Left colon (tissue), 2 donors: ENCODE results near the gene ATXN1. TPM values are rescaled to one million over a fixed set of nuclear protein-coding genes. Genes with fewer than 3 reads are reported as not detected.

Experiments used
- ATAC-seq: fragments of 200-7000 bp; cut with Tn5 transposase; one replicate; pipeline ENCODE4 v1.9.1; 2020; ENCODE audit warnings: mild to moderate bottlenecking, moderate library complexity
- DNase-seq, 2 donors: peaks; one replicate each; pipeline ENCODE4 v3.0.0-alpha.2; 2020
- intact Hi-C, 2 donors: fragments of 100-400 bp; cut with DNase I in 1 of 2; cut with micrococcal nuclease in 1 of 2; formaldehyde crosslinking; loops; one replicate each; pipeline versions ENCODE4 v1.11.2 to v1.14.0; 2022; cut with DNase I, micrococcal nuclease
- long read RNA-seq: library from polyadenylated mRNA; unstranded; transcript quantifications from one replicate; pipeline ENCODE4 v2.0.0, GENCODE V29; 2021
- total RNA-seq, 2 donors: library from RNA; stranded (reverse); fragmentation: NEBNext Ultra II Directional; extraction: Animal tissue kit (Norgen Biotek cat#: 25700); gene quantifications; one replicate each; pipeline ENCODE4 v1.2.1, GENCODE V29; 2021
- donor health status: DM: no; HTN: no; CAD: no.
- donor health status: DM: yes; HTN: yes; CAD: no.

Gene ATXN1
- total RNA-seq = 10 to 100 TPM; 26.9 to 55.1 TPM
- long read RNA-seq, partial matches to known transcripts = 2 of 11 reads
- long read RNA-seq, other reads (novel, unspliced or antisense) = 7 of 11 reads

DNA sequence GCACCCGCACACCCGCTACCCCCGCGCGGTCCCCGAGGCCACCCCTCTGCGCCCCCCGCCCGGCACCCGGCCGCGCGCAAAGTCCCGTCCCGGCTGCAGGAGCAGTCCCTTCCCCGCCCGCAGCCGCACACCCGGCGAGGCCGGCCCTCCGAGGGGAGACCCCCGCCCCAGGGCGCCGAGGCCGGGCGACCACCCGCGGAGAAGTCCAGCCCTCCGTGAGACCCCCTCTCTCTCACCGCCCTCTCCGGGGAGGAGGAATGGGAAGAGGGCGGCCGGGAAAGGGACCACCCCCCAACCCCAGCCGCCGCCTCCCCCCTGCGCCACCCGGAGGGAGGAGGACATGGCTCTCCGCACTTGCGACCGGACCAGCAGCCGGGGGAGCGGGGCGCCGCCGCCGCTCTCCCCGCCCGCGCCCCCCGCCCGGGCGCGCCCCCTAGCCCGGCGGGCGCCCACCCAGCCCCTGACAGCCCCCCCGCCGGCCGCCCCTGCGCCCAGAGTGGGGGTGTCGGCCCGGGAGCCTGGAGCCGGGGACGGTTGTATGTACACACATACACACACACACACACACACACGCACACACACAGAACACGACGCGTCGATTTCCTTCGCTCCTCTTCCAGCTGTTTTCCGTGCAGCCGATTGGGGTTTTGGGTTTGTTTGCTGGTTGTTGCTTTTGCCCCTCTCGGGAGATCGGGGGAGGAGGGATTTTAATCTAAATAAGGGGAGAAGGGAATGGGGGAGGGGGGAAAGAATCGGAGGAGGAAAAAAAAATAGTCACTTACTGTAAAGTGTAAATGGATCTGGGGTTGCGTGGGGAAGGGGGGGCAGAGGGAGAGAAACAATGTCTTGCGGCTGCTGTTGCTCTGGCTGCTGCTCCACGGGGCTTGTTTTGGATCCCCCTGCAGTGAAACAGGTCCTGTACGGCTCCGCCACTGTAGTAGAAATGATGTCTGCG lies at the start of gene ATXN1:
Gene ATXN1, minus strand, starts transcription at position 945 of the 955 bp plus-strand sequence.
- DNase-seq (peak; percentile 72 to 75), ATAC-seq (peak; percentile 18)
- intact Hi-C loops = no loop called here

DNA sequence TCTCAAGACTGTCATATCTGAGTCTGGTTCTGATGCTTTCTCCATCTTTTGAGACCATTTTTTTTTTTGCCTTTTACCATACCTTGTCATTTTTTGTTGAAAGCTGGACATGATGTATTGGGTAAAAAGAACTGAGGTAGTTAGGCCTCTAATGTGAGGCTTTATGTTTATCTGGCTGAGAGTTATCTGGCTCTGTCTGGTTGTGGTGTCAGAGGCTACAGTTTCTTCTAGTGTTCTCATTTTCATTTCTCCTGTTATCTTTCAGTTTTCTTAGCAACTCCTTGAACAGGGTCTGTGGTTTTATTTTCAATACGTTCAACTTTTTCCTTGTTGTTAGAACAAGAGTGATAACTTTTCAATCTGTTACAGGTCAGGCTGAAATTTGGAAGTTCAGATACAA lies 49.2 kb upstream of the ATXN1 start:
- DNase-seq = no peak
- intact Hi-C loops = no loop called here
- no peak for ATAC-seq

DNA sequence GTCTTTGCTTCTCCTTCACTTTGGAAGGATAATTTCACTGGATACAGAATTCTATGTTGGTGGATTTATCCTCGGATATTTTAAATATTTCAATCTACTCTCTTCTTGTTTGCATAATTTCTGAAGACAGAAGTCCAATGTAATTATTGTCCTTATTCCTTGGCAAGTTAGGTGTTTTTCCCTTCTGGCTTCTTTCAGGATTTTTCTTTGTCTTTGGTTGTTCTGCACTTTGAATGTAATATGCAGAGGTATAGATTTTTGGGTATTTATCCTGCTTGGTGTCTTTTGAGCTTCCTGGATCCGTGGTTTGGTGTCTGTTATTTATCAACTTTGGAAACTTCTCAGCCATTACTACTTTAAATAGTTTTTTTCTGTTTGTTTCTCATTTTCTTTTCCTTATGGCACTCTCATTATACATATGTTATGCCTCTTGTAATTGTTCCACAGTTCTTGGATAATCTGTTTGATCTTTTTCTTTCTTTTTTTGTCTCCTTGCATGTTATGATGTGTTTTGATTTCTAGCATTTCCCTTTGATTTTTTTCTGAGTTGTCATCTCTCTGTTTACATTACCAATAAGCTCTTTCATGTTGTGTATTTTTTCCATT lies 48.6 kb upstream of the ATXN1 start:
- no peak for ATAC-seq
- DNase-seq = no peak
- intact Hi-C loops = no loop called here

DNA sequence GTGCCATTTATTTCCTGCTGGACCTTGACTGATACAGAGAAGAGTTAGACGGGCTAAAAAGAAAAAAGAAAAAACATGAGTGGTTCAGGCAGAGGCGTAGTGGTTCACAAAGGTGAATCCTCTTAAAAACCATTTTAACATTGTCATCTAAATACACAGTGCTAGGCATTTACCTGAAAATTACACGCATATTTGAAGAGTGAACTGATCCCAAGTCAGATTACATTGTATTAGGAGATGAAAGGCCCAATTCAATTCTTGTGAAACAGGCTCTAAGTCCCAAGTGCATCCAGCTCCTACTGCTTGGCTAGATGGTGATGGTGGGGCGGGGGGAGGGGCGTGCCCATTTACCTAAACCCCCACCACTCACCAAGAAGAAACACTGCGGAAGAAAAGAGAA lies 46.7 kb upstream of the ATXN1 start:
- no peak for DNase-seq
- ATAC-seq = no peak
- intact Hi-C loops = no loop called here

DNA sequence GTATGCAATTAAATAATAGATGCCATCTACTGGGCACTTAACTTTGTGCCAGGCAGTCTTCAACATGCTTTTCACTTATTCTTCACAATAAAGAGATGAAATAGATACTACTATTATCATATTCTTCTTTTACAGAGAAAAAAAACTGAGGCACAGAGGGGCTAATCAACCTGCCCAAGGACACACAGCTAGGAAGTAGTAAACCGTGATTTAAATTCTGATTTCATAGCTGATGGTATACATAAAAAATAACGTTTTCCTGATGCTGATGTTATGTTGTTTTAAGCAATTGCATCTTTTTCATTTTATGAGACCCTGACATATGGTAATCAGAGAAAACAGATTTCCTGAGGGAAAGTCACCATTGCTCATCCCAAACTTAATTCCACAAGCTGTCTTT lies 45.1 kb upstream of the ATXN1 start:
- ATAC-seq = no peak
- intact Hi-C loops = no loop called here
- DNase-seq = no peak

DNA sequence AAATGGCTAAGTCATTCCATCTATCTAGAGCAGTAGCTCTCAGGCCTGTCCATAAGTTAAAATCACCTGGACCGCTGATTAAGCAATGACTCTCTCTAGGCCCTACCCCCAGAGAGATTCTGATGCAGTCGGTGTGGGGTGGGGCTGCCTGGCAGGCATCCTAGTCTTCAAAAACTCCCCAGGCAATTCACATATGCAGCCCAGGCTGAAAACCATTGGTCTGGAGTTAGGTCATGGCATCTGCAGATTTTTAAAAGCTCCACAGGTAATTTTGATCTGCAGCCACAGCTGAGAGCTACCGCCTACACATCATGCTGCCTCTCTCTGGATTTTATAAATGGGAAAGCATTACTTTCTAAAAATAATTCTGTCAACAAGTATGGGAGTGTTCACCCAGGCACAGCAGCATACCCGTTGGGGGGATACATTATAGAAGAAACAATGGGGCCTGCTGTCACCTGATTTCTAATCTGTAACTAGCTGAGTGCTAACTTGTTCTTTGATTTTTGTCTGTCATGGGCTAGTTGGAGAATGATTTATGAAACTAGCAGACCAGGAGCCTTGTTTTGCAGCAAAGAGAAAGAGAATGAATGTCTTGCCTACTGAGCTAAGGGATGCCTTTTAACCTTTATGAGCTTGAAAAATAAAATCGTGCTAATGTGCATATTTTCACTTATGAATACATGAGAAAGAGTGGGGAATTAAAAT lies 44.1 kb upstream of the ATXN1 start:
- ATAC-seq (no peak), DNase-seq (no peak)
- intact Hi-C loops = no loop called here

DNA sequence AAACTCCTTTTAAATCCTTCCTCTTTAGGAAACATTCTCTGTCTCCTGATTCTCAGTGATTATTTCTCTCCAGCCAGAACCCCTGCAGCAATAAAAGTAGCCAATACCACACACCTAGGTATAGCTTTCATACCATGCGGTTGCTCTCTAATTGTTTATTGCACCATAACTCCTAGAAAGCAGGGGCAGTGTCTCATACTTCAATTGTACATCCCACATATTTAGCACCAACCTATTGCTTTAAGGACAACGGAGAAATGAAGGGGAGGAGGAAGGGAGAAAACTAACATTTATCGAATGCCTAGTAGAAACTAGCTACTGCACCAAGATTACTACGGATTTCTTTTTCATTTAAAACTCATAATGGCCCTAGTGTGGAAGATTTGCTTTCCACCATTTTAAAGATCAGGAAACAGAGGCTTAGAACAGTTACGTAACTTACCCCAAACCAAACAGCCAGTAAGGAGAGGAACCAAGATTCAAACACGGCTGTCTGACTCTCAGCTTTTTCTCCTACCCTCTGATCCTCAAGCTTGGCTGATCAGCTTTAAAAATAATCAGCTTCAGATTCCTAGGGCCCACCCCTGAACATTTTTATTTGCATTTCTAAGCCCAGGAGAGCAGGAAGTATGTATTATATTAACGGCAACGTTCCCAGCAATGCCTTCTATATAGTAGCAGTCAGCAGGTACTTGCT lies 43.4 kb upstream of the ATXN1 start:
- intact Hi-C loops = no loop called here
- no peak for ATAC-seq
- DNase-seq = no peak

DNA sequence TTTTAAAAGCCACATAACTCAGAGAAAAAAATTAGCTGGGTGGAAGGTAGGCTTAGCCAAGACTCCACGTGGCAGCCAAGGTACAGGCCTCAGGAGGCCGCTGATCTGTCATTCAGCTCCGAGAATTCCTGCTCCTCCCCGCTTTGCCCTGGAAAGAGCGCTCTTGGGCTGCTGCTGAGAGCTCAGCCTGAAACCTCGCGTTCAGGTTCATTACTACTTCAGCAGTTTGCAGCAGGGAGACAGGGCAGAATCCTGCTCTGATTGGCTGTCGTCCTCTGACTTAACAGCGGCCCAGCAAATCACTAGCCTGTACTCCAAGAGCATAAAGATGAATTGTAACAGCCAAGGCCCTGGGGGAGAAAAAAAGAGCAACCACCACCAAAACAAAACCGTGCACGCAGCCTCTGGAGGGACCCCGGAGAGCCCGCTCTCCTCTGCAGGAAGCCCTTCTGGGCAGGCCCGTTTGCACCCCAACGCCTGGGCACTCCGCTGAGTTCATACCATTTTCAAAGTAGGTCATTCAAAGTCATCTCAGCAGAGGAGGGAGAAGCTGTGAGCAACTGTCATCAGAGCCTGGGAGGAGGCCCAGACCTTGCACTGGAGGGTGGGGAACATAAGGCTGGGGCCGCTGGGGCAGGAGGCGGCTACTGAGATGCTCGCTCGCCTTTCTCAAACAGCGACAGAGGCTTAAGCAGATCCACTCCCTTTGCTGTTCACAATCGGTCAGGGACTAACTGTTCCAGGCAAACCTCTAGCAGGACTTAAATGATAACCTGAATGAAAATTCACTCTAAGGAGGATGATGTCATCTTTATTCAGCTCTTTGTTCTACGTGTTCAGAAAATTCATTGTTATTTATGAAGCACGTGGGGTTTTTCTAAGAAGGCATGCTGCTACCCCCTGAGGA lies 42.3 kb upstream of the ATXN1 start:
- intact Hi-C loops = no loop called here
- peak in 1 of 2 donors; percentile 29 for DNase-seq
- no peak for ATAC-seq

DNA sequence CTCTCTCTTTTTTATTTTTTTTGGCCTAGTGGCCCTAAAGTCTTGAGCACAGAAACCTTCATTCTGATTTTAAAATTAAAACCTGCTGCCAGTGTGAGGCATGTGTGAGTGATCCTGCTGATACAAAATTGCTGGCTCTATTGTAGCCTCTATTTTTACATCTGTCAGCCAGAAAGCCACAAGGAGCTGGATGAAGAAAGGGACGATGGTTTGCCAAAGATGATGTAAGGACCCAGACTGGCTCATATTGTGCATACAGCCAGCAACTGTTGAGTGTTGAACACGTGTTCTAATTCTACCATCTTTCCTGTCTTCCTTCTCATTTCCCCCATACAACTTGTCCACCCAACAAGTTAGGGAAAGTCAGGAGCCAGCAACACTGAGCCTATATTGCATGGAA lies 40.8 kb upstream of the ATXN1 start:
- intact Hi-C loops = no loop called here
- DNase-seq = no peak
- ATAC-seq = no peak

DNA sequence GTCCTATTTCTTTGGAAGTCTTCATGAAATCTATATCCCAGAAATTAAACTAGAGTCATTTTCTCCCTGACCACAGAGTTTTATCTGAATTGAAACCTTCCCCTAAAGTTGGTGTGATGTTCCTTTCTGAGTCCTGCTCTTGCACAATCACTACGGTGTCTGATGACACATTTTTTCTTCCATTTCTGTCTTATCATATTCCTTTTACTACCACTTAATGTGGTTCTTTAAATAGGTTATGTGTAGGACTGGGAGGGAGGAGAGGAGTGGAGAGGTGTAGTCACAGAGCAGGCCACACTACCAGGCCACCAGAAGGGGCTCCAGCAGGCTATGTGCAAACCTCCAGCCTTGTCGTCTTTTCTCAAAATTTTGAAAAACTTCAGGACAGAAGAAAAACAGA lies 39.7 kb upstream of the ATXN1 start:
- no peak for ATAC-seq
- no peak for DNase-seq
- intact Hi-C loops = no loop called here

DNA sequence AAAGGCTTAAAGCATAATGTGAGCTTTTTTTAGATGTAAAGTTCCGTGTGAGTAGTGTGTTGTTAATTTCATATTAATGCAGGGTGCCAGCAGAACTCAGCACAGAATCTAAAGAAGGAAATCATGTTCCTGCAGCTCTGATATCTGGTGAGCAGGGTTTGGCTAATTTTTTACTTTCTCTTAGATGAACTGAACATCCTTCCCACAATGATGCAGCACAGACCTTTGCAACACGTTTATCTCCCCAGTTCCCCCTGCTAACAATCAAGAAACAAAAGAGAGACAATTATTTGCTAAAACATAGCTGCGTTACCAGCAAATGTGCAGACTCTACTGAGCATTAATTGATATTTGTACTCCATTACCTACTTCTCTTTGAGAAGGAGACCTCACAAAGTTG lies 39.1 kb upstream of the ATXN1 start:
- ATAC-seq (no peak), DNase-seq (no peak)
- intact Hi-C loops = no loop called here

DNA sequence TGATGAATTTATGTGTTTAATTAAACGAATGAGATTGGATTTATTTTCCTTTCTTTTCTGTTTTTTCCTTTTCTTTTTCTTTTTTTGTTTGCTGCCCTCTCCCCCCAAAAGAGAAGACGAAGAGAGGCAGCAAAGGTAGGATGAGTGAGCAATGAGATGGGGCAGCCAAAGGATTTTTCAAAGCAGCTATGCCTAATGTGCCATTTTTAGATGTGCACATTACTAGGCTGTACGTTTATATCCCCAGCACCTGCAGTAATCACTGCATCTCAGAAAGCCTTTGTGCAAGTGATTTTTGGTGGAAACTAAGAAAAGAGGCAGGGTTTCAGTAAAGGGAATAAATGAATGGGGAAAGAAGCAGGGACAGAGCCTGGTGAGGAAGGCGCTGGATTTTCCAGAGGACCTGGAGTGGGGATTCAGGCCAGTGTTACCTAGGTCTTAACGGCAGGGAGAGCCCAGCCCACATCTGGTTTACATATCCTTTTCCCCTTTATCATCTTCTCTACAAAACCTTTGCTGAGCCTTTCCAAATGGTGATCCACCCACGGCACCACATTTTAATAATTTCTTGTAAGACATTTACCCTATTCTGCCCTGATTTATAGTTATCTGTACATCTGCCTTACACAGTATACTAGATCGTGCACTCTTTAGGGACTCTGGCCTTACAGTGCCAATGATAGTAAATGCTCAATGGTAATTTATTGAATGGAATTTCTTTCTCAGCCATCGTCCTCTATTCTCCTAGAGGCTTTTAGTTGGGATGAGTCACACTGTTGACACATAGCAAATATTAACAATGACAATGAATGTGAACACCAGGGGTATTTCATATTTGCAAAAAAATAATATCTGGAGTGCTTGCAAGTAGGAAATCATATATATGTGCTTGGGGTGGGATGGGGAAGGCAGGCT lies 38.3 kb upstream of the ATXN1 start:
- intact Hi-C loops = no loop called here
- no peak for ATAC-seq
- no peak for DNase-seq

DNA sequence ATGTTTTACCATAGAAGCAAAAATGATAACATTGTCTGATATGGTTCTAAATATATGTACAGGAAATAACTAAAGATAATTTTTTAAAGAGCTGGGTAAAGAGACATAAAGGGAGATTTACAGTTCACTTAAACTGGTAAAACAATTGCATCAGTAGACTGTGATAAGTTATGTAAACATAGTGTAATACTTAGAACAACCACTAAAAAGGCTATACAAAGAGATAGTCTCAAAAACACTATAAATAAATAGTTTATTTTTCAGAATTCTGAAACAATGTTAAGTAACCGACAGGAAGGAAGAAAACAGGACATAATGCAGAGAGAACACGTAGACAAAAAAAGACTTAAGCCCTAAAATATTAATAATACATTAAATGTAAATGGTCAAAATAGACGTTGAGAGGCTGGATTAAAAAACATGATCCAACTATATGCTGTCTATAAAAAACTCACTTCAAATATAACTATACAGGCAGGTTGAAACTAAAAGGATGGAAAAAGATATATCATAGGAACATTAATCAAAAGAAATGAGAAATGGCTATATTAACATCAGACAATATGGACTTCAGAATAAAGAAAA lies 32.7 kb upstream of the ATXN1 start:
- ATAC-seq (no peak), DNase-seq (no peak)
- intact Hi-C loops = no loop called here

DNA sequence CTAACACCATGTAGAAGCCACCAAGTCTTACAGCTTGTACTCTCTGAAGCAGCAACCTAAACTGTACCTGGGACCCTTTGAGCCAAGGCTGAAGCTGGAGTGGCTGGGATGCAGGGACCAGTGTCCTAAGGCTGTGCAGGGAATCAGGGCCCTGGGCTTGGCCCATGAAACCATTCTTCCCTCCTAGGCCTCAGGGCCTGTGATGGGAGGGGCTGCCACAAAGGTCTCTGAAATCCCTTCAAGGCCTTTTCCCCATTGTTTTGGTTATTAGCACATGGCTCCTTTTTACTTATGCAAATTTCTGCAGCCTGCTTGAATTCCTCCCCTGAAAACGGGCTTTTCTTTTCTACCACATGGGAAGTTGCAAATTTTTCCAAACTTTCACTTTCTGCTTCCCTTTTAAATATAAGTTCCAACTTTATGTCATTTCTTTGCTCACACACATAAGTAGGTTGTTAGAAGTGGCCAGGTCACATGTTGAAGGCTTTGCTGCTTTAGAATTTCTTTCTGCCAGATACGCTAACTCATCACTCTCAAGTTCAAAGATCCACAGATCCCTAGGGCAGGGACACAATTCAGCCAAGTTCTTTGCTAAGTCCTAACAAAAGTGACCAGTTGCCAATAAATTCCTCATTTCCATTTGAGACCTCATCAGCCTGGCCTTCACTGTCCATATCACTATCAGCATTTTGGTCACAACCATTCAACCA lies 28.2 kb upstream of the ATXN1 start:
- ATAC-seq (no peak), DNase-seq (no peak)
- intact Hi-C loops = no loop called here

DNA sequence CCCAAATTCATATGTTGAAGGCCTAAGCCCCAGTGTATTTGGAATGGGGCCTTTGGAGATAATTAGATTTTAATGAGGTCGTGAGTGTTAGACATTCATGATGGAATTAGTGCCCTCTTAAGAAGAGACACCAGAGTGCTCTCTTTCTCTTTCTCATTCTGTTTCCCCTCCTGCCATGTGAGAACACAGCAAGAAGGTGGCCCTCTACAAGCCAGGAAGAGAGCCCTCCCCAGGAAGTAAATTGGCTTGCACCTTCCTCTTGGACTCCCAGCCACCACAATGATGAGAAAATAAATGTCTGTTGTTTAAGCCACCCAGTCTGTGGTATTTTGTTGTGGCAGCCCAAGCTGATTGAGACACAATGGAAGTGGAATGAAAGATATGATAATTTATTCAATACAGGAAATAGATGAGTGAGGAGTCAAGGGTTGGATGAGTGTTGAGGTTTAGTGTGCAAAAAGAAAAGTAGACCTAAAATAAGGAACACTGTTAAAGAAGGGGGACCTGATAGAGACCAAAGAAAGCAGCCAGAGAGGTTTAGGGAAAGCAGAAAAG lies 25.9 kb upstream of the ATXN1 start:
- DNase-seq = no peak
- intact Hi-C loops = no loop called here

DNA sequence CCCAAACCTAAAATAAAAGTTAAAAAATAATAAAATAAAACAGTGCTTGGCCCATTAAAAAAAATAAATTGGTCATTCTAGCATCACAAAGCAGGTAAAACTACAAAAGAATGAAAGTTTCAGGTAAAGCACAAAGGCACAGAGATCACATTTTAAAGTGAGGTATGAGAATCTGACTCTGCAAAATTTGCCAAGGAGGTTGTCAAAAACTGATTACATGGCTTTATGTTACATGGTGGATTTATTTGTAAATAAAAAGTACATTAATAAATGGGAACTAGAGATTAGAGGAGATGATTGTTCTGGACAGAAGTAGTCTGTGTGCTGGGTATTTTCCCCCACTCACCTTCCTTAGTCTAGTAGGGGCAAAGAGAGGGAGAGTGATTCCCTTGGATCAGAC lies 24.2 kb upstream of the ATXN1 start:
- no peak for ATAC-seq
- DNase-seq = no peak
- intact Hi-C loops = no loop called here

More for the DNA sequence above, 25.9 kb upstream of the ATXN1 start:
- no peak for ATAC-seq
